Measurements from ENCODE around the gene NUDT4. TPM values are rescaled to one million over a fixed set of nuclear protein-coding genes. Genes with fewer than 3 reads are reported as not detected.

The NUDT4 gene
- total RNA-seq, 1 experiment from 2014 or later = 51.0 TPM

DNA sequence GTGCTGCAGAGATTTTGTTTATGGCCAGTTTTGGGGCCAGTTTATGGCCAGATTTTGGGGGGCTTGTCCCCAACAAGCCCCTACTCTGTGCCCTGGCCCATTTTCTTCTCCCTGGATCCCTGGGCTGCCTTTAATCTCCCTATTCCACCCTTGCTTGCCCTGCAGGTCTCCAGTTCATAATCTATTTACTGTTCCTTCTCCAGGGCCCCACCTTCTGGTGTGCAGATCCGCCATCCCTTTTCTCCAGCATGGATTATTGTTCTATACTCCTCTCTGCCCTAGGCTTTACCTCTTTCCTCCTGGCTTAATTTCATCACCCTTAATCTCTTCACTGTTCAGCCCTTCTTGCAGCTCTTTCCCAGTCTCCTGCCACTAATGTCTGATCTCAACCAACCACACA lies 26.0 kb upstream of the NUDT4 start:
- TF ChIP-seq, protein P1, sequence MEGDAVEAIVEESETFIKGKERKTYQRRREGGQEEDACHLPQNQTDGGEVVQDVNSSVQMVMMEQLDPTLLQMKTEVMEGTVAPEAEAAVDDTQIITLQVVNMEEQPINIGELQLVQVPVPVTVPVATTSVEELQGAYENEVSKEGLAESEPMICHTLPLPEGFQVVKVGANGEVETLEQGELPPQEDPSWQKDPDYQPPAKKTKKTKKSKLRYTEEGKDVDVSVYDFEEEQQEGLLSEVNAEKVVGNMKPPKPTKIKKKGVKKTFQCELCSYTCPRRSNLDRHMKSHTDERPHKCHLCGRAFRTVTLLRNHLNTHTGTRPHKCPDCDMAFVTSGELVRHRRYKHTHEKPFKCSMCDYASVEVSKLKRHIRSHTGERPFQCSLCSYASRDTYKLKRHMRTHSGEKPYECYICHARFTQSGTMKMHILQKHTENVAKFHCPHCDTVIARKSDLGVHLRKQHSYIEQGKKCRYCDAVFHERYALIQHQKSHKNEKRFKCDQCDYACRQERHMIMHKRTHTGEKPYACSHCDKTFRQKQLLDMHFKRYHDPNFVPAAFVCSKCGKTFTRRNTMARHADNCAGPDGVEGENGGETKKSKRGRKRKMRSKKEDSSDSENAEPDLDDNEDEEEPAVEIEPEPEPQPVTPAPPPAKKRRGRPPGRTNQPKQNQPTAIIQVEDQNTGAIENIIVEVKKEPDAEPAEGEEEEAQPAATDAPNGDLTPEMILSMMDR (conservative IDR thresholded peaks at IDR 0.05) = no peak
- TF ChIP-seq EZH2 (IDR thresholded peaks at IDR 0.05; ENCODE audit: low read depth) = no peak
- Histone ChIP-seq H3F3A (ENCODE audit: insufficient read depth, low read depth) (no peaks in the 10 kb centered on the region), H3K36me3 (ENCODE audit: low read depth) (no peaks in the 10 kb centered on the region), H3K27me3 (ENCODE audit: insufficient read depth, low read depth) (no peaks in the 10 kb centered on the region), H3K27ac (no peak overlapping the region), H3K9me3 (ENCODE audit: insufficient read depth, low read depth) (no peaks in the 10 kb centered on the region), H3K4me1 (replicated peaks; ENCODE audit: insufficient read depth) (no peaks in the 10 kb centered on the region), H2AFZ (no peak overlapping the region), H4K20me1 (ENCODE audit: insufficient read depth) (no peaks in the 10 kb centered on the region), H3K4me3 (no peak overlapping the region), H3K9me2 (ENCODE audit: insufficient read depth) (no peaks in the 10 kb centered on the region), H3K4me2 (no peak overlapping the region), H3K79me2 (ENCODE audit: low read depth) (no peaks in the 10 kb centered on the region)
- ChIA-PET CTCF (no interaction called here), POLR2A (ENCODE audit: unreplicated experiment) (no interaction called here)
- intact Hi-C loops (cut with micrococcal nuclease; ENCODE audit: unreplicated experiment) = no loop called here
- BruUV-seq (replicated peaks) = no TSS peak
- DNase-seq = no peak

GRCh38 chr12:93352321-93352720 lies 25.4 kb upstream of the NUDT4 start:
- TF ChIP-seq EZH2 (IDR thresholded peaks at IDR 0.05; ENCODE audit: low read depth) = no peak
- TF ChIP-seq, protein P1 (conservative IDR thresholded peaks at IDR 0.05) = no peak
- no TSS peak for BruUV-seq (replicated peaks)
- DNase-seq = no peak
- ChIA-PET CTCF (no interaction called here), POLR2A (ENCODE audit: unreplicated experiment) (no interaction called here)
- Histone ChIP-seq H3K79me2 (ENCODE audit: low read depth) (no peaks in the 10 kb centered on the region), H3K27me3 (ENCODE audit: insufficient read depth, low read depth) (no peaks in the 10 kb centered on the region), H3K4me2 (no peak overlapping the region), H2AFZ (no peak overlapping the region), H3K9me2 (ENCODE audit: insufficient read depth) (no peaks in the 10 kb centered on the region), H3K27ac (no peak overlapping the region), H3K36me3 (ENCODE audit: low read depth) (no peaks in the 10 kb centered on the region), H4K20me1 (ENCODE audit: insufficient read depth) (no peaks in the 10 kb centered on the region), H3K4me3 (no peak overlapping the region), H3K4me1 (replicated peaks; ENCODE audit: insufficient read depth) (no peaks in the 10 kb centered on the region), H3K9me3 (ENCODE audit: insufficient read depth, low read depth) (no peaks in the 10 kb centered on the region), H3F3A (ENCODE audit: insufficient read depth, low read depth) (no peaks in the 10 kb centered on the region)
- intact Hi-C loops (cut with micrococcal nuclease; ENCODE audit: unreplicated experiment) = no loop called here

DNA sequence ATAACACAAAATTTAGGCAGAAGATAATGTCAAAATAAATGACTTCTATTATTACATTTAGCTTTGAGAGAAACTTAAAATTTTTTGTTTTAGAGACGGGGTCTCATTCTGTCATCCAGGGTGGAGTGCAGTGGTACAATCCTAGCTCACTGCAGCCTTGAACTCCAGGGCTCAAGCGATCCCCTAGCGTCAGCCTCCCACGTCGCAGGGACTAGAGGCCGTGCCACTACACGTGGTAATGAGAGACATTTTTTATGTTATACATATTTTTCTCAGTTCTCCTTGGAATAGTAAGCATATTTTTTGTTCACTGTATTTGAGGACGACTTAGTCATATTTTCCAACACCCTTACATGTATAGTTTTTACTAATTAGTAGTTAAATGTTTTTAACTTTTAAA lies 21.5 kb upstream of the NUDT4 start:
- Histone ChIP-seq H3K4me1 (replicated peaks; ENCODE audit: insufficient read depth) (0 out of 2 replicates have a peak, but pooled peaks cover 4% of the 10 kb centered on the region), H3K9me2 (ENCODE audit: insufficient read depth) (no peaks in the 10 kb centered on the region), H3K9me3 (ENCODE audit: insufficient read depth, low read depth) (no peaks in the 10 kb centered on the region), H3K79me2 (ENCODE audit: low read depth) (no peaks in the 10 kb centered on the region), H3K27me3 (ENCODE audit: insufficient read depth, low read depth) (no peaks in the 10 kb centered on the region), H3K4me3 (no peak overlapping the region), H3K27ac (no peak overlapping the region), H3K36me3 (ENCODE audit: low read depth) (no peaks in the 10 kb centered on the region), H3K4me2 (no peak overlapping the region), H3F3A (ENCODE audit: insufficient read depth, low read depth) (no peaks in the 10 kb centered on the region), H4K20me1 (ENCODE audit: insufficient read depth) (no peaks in the 10 kb centered on the region), H2AFZ (no peak overlapping the region)
- intact Hi-C loops (cut with micrococcal nuclease; ENCODE audit: unreplicated experiment) = no loop called here
- TF ChIP-seq EZH2 (IDR thresholded peaks at IDR 0.05; ENCODE audit: low read depth) = no peak
- TF ChIP-seq, protein P1 (conservative IDR thresholded peaks at IDR 0.05) = no peak
- ChIA-PET CTCF (no interaction called here), POLR2A (ENCODE audit: unreplicated experiment) (no interaction called here)
- DNase-seq = no peak
- no TSS peak for BruUV-seq (replicated peaks)

All from PC-9 (cell line).